Measurements from ENCODE around the gene TBC1D23.

The TBC1D23 gene

GRCh38 chr3:100245136-100245535 is 15.7 kb upstream of the TBC1D23 start:
- no peaks in the 10 kb centered on the region for H3K9me2 ChIP-seq (ENCODE audit: low read depth, low read length)
- H3F3A ChIP-seq (ENCODE audit: insufficient read depth, low read length): no peaks in the 10 kb centered on the region
- H3K79me2 ChIP-seq (ENCODE audit: insufficient read depth, low read length): no peaks in the 10 kb centered on the region
- H3K27me3 ChIP-seq (ENCODE audit: insufficient read depth, low read length): no peaks in the 10 kb centered on the region
- no peak overlapping the region for H3K9ac ChIP-seq (ENCODE audit: low read length)
- no peaks in the 10 kb centered on the region for H3K4me1 ChIP-seq (ENCODE audit: insufficient read depth, low read length, severe bottlenecking)
- no peaks in the 10 kb centered on the region for H4K20me1 ChIP-seq (ENCODE audit: insufficient read depth, low read length)
- no peak overlapping the region for H3K4me2 ChIP-seq (ENCODE audit: low read length)
- no peaks in the 10 kb centered on the region for H3K9me3 ChIP-seq (ENCODE audit: low read length)
- H3K4me3 ChIP-seq (ENCODE audit: low read depth, low read length, poor library complexity, severe bottlenecking): no peak overlapping the region
- H3K27ac ChIP-seq (ENCODE audit: low read depth, low read length, poor library complexity, severe bottlenecking): no peak overlapping the region
- TF ChIP-seq CTCF (IDR thresholded peaks at IDR 0.05; ENCODE audit: low read length) (no peak), EZH2 (IDR thresholded peaks at IDR 0.05; ENCODE audit: borderline replicate concordance, low read length) (no peak)
- no peaks in the 10 kb centered on the region for H3K36me3 ChIP-seq (ENCODE audit: insufficient read depth, low read length)
- H2AFZ ChIP-seq (ENCODE audit: low read length): no peak overlapping the region

GRCh38 chr3:100245927-100246326 is 14.9 kb upstream of the TBC1D23 start:
- Histone ChIP-seq H3K4me1 (ENCODE audit: insufficient read depth, low read length, severe bottlenecking) (no peaks in the 10 kb centered on the region), H3F3A (ENCODE audit: insufficient read depth, low read length) (no peaks in the 10 kb centered on the region), H3K9ac (ENCODE audit: low read length) (no peak overlapping the region), H3K9me3 (ENCODE audit: low read length) (no peaks in the 10 kb centered on the region), H3K79me2 (ENCODE audit: insufficient read depth, low read length) (no peaks in the 10 kb centered on the region), H3K4me2 (ENCODE audit: low read length) (no peak overlapping the region), H3K9me2 (ENCODE audit: low read depth, low read length) (no peaks in the 10 kb centered on the region), H4K20me1 (ENCODE audit: insufficient read depth, low read length) (no peaks in the 10 kb centered on the region), H2AFZ (ENCODE audit: low read length) (no peak overlapping the region), H3K4me3 (ENCODE audit: low read depth, low read length, poor library complexity, severe bottlenecking) (no peak overlapping the region), H3K27me3 (ENCODE audit: insufficient read depth, low read length) (no peaks in the 10 kb centered on the region), H3K27ac (ENCODE audit: low read depth, low read length, poor library complexity, severe bottlenecking) (no peak overlapping the region), H3K36me3 (ENCODE audit: insufficient read depth, low read length) (no peaks in the 10 kb centered on the region)
- TF ChIP-seq CTCF (IDR thresholded peaks at IDR 0.05; ENCODE audit: low read length): no peak
- no peak for TF ChIP-seq EZH2 (IDR thresholded peaks at IDR 0.05; ENCODE audit: borderline replicate concordance, low read length)

GRCh38 chr3:100246999-100247398 is 13.8 kb upstream of the TBC1D23 start:
- no peaks in the 10 kb centered on the region for H4K20me1 ChIP-seq (ENCODE audit: insufficient read depth, low read length)
- H3K4me2 ChIP-seq (ENCODE audit: low read length): no peak overlapping the region
- no peaks in the 10 kb centered on the region for H3F3A ChIP-seq (ENCODE audit: insufficient read depth, low read length)
- H3K9ac ChIP-seq (ENCODE audit: low read length): no peak overlapping the region
- no peak overlapping the region for H3K27ac ChIP-seq (ENCODE audit: low read depth, low read length, poor library complexity, severe bottlenecking)
- no peak overlapping the region for H2AFZ ChIP-seq (ENCODE audit: low read length)
- H3K4me1 ChIP-seq (ENCODE audit: insufficient read depth, low read length, severe bottlenecking): no peaks in the 10 kb centered on the region
- no peak for TF ChIP-seq CTCF (IDR thresholded peaks at IDR 0.05; ENCODE audit: low read length)
- no peak for TF ChIP-seq EZH2 (IDR thresholded peaks at IDR 0.05; ENCODE audit: borderline replicate concordance, low read length)
- H3K79me2 ChIP-seq (ENCODE audit: insufficient read depth, low read length): no peaks in the 10 kb centered on the region
- H3K9me3 ChIP-seq (ENCODE audit: low read length): no peaks in the 10 kb centered on the region
- no peaks in the 10 kb centered on the region for H3K27me3 ChIP-seq (ENCODE audit: insufficient read depth, low read length)
- no peaks in the 10 kb centered on the region for H3K36me3 ChIP-seq (ENCODE audit: insufficient read depth, low read length)
- H3K9me2 ChIP-seq (ENCODE audit: low read depth, low read length): no peaks in the 10 kb centered on the region
- H3K4me3 ChIP-seq (ENCODE audit: low read depth, low read length, poor library complexity, severe bottlenecking): no peak overlapping the region
